ENCODE results near the gene TUBB.
"Not testable (repeated sequence)": the region's sequence is repeated elsewhere in the genome, so short reads cannot be mapped to it uniquely, and the experiment has no call there.

The TUBB gene

DNA sequence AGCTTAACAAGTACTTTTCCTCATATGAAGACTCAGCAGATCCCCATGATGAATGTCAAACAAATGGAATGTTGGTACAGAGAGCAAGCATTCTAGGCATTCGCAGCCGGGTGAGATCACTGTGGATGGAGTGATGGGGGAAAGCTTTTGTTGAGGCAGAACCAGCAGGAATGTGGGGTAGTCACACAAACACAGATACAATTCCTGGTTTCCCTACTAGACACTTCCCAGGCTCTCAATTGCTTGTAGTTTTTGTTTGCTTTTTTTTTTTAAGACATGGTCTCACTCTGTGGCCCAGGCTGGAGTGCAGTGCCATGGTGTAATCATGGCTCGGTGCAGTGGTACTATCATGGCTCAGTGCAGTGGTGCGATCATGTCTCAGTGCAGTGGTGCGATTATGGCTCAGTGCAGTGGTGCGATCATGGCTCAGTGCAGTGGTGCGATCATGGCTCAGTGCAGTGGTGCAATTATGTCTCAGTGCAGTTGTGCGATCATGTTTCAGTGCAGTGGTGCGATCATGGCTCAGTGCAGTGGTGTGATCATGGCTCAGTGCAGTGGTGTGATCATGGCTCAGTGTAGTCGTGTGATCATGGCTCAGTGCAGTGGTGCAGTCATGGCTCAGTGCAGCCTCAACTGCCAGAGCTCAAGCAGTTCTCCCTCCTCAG is 39.6 kb downstream of the TUBB start:
- DNase-seq (ENCODE audit: low read depth in 2 of 2) = no peak

GRCh38 chr6:30760549-30760948 is 40.4 kb downstream of the TUBB start:
- DNase-seq (ENCODE audit: low read depth in 2 of 2) = no peak

DNA sequence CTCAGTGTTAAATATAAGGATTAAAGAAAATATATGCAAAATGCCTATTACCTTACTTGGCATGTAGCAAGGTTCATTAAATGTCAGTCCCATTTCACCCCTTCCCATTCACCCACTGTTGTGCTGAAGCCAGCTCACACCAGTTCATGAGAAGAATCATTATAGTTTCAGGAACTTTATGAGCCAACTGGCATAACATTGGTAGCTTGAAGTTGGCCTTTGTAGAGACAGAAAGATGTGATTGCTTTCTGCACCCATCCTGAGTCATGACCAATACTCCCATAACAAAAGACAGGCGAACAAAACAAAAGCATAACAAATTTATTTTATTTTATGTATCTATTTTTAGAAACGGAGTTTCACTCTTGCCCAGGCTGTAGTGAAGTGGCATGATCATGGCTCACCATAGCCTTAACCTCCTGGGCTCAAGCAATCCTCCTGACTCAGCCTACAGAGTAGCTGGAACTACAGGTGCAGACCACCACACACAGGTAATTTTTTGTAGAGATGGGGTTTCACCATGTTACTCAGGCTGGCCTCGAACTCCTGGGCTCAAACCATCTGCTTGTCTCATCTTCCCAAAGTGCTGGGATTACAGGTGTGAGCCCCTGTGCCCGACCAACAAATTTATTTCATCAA is 41.8 kb downstream of the TUBB start:
- no peak for DNase-seq (ENCODE audit: low read depth in 2 of 2)

DNA sequence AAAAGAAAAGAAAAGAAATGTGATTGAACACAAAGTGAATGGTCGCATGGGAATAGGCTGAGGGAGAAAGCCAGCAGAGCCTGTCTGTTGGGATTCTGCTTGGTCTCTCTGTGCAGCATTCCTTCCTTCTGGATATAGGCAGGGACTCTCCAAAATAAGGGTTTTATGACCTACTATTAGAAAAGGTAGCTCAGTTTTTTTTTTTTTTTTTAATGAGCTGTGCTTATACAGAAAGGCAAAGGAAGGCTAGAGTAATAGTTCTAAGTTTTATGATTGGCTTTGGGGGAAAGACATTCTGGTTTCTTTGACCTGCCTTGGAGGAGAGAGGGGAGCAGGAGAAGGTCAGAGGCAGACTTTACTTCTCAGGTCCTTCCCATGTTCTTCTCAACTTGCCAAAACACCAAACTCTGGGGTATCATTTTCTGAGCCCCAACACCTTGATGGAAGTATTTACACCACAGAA is 43.0 kb downstream of the TUBB start:
- DNase-seq (ENCODE audit: low read depth in 2 of 2) = no peak

DNA sequence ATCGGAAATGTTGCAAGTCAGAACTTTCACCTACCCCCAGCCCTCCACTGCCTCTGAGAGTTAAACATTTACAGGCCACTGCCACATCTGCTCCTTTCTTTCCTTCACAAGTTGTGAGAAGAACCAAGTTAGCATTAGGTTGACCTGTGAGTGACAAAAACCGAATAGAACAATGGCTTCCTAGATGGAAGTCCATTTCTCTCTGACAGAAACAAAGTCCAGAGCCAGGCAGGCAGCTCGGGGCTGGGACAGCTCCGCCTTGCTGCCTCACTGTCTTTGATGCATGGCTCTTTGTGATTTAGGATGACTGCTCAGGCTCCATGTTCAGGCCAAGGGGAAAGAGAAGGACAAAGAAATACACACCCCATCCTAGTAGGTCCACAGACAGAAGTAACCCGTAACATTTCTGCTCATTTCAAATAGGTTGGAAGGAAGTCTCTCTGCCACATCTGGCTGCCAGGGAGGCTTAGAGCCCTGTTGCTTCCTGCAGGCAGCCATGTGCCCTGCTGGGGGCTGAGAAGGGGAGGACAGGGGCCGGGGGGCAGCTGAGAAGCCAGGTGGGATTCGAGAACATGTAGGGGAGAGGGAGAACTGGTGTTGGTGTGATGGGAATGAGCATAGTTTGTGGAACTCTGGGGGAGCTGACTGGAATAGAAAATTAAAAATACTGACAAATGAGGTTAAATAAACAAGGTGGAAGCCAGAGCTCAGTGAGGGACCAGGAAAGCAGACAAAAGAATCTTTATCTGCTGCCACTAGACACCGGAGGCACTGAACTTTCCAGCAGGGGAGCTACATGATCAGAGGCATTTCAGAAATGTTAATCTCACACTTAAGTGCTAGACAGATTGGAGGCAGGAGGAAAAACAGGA is 43.7 kb downstream of the TUBB start:
- no peak for DNase-seq (ENCODE audit: low read depth in 2 of 2)

- DNase-seq (ENCODE audit: low read depth in 2 of 2) = not testable (repeated sequence)
Observed at GRCh38 chr6:30764490-30765043, 44.4 kb downstream of the TUBB start.

DNA sequence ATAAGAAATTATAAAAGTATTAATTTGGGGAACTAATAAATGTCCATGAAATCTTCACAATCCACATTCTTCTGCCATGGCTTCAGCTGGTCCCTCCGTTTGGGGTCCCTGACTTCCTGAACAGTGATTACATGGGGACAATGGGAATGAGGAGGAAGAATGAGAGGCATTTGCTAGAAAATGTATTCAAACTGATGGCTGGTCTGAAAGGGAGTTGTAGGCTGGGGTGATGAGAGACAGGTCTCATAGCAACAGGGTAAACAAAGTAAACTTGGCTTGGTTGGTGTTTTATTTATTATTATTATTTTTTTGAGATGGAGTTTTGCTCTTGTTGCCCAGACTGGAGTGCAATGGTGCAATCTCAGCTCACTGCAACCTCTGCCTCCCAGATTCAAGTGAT is 45.3 kb downstream of the TUBB start:
- DNase-seq (ENCODE audit: low read depth in 2 of 2) = not testable (repeated sequence)

DNA sequence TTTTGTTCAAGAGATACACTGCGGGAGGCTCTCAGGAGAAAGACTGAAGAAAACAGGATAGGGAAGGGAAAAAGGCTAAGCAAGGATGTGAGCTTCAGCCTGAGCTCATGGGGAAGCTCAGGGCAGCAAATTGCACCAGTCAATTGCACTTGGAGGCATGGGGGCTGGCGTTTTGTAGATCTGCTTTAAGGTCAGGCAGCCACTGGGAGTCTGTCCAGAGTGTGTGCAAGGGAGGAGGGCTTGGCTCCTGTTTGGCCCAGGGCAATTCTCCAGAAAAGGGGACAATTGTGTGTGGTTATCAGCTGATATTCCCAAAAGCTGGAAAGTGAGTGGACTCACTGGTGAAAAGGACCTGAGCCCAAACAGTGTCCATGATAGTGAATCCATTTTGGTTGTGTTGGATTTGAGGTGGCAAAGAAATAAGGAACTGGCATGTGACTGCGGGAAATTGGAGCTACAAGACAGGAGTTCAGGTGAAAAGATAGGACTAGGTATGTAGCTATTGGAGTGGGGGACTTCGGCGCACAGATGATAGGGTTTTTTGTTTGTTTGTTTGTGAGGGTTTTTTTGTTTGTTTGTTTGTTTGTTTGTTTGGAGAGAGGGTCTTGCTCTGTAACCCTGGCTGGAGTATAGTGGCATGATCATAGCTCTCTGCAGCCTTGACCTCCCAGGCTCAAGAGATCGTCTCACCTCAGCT is 46.5 kb downstream of the TUBB start:
- no peak for DNase-seq (ENCODE audit: low read depth in 2 of 2)

GRCh38 chr6:30767158-30767943 is 47.2 kb downstream of the TUBB start:
- DNase-seq (ENCODE audit: low read depth in 2 of 2) = no peak

GRCh38 chr6:30767944-30768301 is 47.8 kb downstream of the TUBB start:
- no peak for DNase-seq (ENCODE audit: low read depth in 2 of 2)

GRCh38 chr6:30768634-30769087 is 48.5 kb downstream of the TUBB start:
- no peak for DNase-seq (ENCODE audit: low read depth in 2 of 2)

DNA sequence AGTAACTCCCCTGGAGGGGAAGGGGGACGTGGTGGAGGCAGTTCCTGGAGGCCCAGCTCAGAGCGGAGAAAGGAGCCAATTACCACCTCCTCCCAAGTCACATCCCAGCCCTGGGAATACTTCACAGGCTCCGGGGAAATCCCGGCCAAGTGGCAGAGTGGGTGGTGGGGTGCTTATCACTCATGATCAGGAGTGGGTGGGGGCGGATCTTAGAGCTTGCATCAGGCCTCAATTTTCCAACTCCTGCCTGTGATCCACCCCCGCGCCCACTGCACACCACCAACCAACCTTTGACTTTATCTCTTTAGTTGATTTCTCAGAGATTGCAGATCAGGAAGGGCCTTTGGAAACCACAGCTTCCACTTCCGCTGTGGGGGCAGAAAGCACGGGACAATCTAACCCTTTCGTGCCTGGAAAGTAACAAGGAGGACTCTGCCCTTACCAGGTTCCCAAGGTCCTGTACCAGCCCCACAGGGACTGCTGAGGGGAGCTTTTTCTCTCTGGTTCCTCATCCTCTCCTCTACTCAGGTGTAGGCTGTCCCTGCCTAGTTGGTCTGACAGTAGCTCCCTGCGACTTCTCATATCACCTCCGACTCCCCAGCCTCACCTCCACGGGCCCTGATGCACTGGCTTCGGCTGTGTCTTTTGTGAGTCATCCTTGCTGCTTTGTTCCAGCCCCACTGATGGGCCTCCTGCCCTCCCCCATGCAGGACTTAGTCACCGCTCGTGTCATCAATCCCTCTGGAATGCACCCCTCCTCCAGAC is 49.1 kb downstream of the TUBB start:
- DNase-seq (ENCODE audit: low read depth in 2 of 2) = peak; percentile 67 to 80

GRCh38 chr6:30769853-30770524 is 49.8 kb downstream of the TUBB start:
- DNase-seq (ENCODE audit: low read depth in 2 of 2) = no peak

- no peak for DNase-seq (ENCODE audit: low read depth in 2 of 2)
Observed at GRCh38 chr6:30770592-30770991, 50.4 kb downstream of the TUBB start.

GRCh38 chr6:30774701-30775100 is 54.5 kb downstream of the TUBB start:
- no peak for DNase-seq (ENCODE audit: low read depth in 2 of 2)

All from stimulated activated CD4-positive, alpha-beta T cell treated with anti-CD3 and anti-CD28 coated beads, Interleukin-4, amount 100 ng/mL, for 48 hours (primary cell).